Measurements from ENCODE around the gene PRSS36.
"Not testable (repeated sequence)": the region's sequence is repeated elsewhere in the genome, so short reads cannot be mapped to it uniquely, and the experiment has no call there.

PRSS36 gene

GRCh38 chr16:31188450-31189411 lies 38.9 kb upstream of the PRSS36 start:
- no peaks in the 10 kb centered on the region for H3K9me3 Mint-ChIP-seq
- ATAC-seq = no peak
- no peak overlapping the region for H3K4me3 Mint-ChIP-seq
- H3K27ac Mint-ChIP-seq = peak overlapping the region; percentile 48
- H3K4me1 Mint-ChIP-seq = peaks cover 70% of the 10 kb centered on the region
- H3K27me3 Mint-ChIP-seq = no peaks in the 10 kb centered on the region
- peaks cover 89% of the 10 kb centered on the region for H3K36me3 Mint-ChIP-seq

- no peak for ATAC-seq
- peaks cover 72% of the 10 kb centered on the region for H3K4me1 Mint-ChIP-seq
- peak overlapping the region; percentile 48 for H3K27ac Mint-ChIP-seq
- H3K36me3 Mint-ChIP-seq = peaks cover 91% of the 10 kb centered on the region
- H3K9me3 Mint-ChIP-seq = no peaks in the 10 kb centered on the region
- H3K4me3 Mint-ChIP-seq = no peak overlapping the region
- H3K27me3 Mint-ChIP-seq = no peaks in the 10 kb centered on the region
Measured at GRCh38 chr16:31187808-31188189, 37.9 kb upstream of the PRSS36 start.

- H3K27ac Mint-ChIP-seq = no peak overlapping the region
- H3K36me3 Mint-ChIP-seq = peaks cover 97% of the 10 kb centered on the region
- no peaks in the 10 kb centered on the region for H3K9me3 Mint-ChIP-seq
- H3K4me1 Mint-ChIP-seq = peaks cover 77% of the 10 kb centered on the region
- no peak for ATAC-seq
- no peak overlapping the region for H3K4me3 Mint-ChIP-seq
- no peaks in the 10 kb centered on the region for H3K27me3 Mint-ChIP-seq
Measured at GRCh38 chr16:31186930-31187807, 37.3 kb upstream of the PRSS36 start.

DNA sequence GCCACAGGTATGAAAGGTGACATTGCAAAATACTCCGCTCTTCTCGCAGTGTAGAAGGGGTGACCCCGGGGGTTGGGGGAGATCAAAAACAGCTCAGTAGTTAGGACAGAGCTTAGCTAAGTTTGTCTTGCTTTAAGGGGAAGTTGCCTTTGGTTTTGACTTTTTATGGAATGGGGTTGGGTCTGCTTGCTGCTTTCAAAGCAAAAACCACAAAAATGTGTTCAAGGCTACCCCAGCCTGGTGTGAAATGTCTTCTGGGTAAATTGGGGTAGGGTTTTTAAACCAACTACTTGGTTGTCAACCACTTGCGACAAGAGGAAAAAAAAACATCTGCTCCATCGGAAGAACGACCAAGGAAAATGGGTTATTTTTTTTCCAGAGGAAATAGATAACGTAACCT lies 36.3 kb upstream of the PRSS36 start:
- H3K9me3 Mint-ChIP-seq = no peaks in the 10 kb centered on the region
- ATAC-seq = no peak
- peak overlapping the region; percentile 58 for H3K27ac Mint-ChIP-seq
- H3K4me3 Mint-ChIP-seq = no peak overlapping the region
- no peaks in the 10 kb centered on the region for H3K27me3 Mint-ChIP-seq
- peaks cover 95% of the 10 kb centered on the region for H3K36me3 Mint-ChIP-seq
- peaks cover 79% of the 10 kb centered on the region for H3K4me1 Mint-ChIP-seq

GRCh38 chr16:31185339-31185738 lies 35.5 kb upstream of the PRSS36 start:
- no peak for ATAC-seq
- H3K9me3 Mint-ChIP-seq = no peaks in the 10 kb centered on the region
- peak overlapping the region; percentile 58 for H3K27ac Mint-ChIP-seq
- H3K4me1 Mint-ChIP-seq = peaks cover 74% of the 10 kb centered on the region
- peaks cover 92% of the 10 kb centered on the region for H3K36me3 Mint-ChIP-seq
- H3K4me3 Mint-ChIP-seq = no peak overlapping the region
- no peaks in the 10 kb centered on the region for H3K27me3 Mint-ChIP-seq

GRCh38 chr16:31184888-31185287 lies 35.0 kb upstream of the PRSS36 start:
- Mint-ChIP-seq H3K4me1 (peaks cover 70% of the 10 kb centered on the region), H3K9me3 (no peaks in the 10 kb centered on the region), H3K4me3 (no peak overlapping the region), H3K27ac (peak overlapping the region; percentile 43), H3K27me3 (no peaks in the 10 kb centered on the region), H3K36me3 (peaks cover 87% of the 10 kb centered on the region)
- no peak for ATAC-seq

GRCh38 chr16:31183432-31184428 lies 33.9 kb upstream of the PRSS36 start:
- Mint-ChIP-seq H3K4me3 (no peak overlapping the region), H3K9me3 (no peaks in the 10 kb centered on the region)

DNA sequence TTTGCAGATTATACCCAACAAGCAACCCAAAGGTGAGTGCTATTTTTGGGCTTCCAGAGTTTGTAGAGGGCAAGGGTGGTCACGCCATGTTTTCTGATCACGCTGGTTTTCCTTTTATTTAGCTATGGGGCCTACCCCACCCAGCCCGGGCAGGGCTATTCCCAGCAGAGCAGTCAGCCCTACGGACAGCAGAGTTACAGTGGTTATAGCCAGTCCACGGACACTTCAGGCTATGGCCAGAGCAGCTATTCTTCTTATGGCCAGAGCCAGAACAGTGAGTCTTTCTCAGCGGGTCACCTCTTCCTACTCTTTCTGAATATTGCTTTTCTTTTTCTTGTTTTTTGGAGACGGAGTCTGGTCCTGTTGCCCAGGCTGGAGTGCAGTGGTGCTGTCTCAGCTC lies 32.5 kb upstream of the PRSS36 start:
- Mint-ChIP-seq H3K27me3 (no peaks in the 10 kb centered on the region), H3K9me3 (no peaks in the 10 kb centered on the region), H3K27ac (peak overlapping the region; percentile 100), H3K4me1 (peaks cover 75% of the 10 kb centered on the region), H3K4me3 (peak overlapping the region; percentile 96), H3K36me3 (peaks cover 62% of the 10 kb centered on the region)
- no peak for ATAC-seq

More at GRCh38 chr16:31183432-31184428, 33.9 kb upstream of the PRSS36 start:
- H3K27me3 Mint-ChIP-seq = no peaks in the 10 kb centered on the region
- peaks cover 67% of the 10 kb centered on the region for H3K4me1 Mint-ChIP-seq
- H3K36me3 Mint-ChIP-seq = peaks cover 76% of the 10 kb centered on the region
- no peak for ATAC-seq
- H3K27ac Mint-ChIP-seq = peak overlapping the region; percentile 100

DNA sequence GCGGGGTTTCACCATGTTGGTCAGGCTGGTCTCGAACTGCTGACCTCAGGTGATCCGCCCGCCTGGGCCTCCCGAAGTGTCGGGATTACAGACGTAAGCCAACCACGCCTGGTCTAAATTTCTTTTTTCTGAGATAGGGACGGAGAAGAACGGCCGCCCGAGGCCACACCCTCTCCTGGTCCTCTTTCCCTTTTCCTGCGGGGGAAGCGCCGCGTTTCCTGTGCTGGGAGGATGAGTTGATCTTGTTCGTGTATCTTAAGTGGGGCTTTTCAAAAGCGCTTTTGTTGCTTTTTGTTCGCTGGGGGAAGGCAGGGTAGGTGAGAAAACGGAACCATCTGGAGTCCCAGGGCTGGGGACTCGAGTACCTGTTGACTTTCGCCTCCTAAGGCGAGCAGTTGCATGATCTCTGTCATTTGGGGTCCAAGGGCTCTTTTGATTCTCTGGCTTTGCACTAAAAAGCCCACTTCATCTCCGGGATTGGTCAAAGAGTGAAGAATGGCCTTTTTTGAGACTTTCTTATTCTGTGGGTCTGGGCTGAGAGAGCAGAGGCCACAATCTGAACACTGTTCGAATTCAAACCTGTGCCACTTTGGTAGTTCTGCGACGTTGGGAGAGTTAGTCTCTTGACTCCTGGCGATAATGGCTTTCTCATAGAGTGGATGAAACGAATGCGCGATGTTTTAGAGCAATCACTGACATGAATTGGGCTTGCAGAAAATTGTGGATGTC lies 31.4 kb upstream of the PRSS36 start:
- peaks cover 51% of the 10 kb centered on the region for H3K36me3 Mint-ChIP-seq
- no peak for ATAC-seq

DNA sequence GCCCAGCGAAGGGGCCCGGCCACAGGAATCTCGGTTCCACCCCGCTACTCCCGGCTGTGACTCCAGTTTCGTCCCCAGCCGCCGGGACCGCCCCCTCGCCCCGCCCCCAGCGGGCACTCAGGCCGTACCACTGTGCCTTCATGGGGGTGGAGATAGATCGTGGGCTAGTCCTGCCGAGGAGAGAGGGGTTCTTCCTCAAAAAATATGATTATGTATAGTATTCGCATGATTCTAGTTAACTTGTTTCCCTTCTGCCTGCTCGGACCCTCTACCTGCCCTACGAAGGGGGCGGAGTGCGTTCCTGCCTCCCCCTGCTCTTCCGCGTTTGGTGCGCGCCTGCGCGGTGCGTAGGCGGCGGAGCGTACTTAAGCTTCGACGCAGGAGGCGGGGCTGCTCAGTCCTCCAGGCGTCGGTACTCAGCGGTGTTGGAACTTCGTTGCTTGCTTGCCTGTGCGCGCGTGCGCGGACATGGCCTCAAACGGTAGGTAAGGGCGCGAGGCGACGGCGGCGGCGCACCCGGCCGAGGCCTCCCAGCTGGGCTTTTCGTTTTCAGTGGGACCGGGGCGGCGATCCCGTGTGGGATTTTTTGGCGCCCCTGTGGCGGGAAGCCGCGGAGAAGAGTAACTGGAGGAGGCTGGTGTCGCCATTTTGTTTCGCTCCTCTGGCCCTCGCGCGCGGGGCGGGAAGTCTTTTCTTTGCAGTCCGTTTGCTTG lies 30.0 kb upstream of the PRSS36 start, which contains the start of gene FUS:
FUS (plus strand) TSS at position 393 of the 713 bp plus-strand sequence; CDS start at position 469, 76 bp downstream.
- Mint-ChIP-seq H3K9me3 (no peaks in the 10 kb centered on the region), H3K4me3 (peak within 1 kb of the TSS; percentile 96), H3K36me3 (peaks cover 37% of the 10 kb centered on the region), H3K27me3 (no peaks in the 10 kb centered on the region), H3K4me1 (peaks cover 62% of the 10 kb centered on the region), H3K27ac (peak within 1 kb of the TSS; percentile 100)
- peak; percentile 85 for ATAC-seq

More for the DNA sequence above, 31.4 kb upstream of the PRSS36 start:
- H3K4me3 Mint-ChIP-seq = peak overlapping the region; percentile 96
- H3K4me1 Mint-ChIP-seq = peaks cover 75% of the 10 kb centered on the region
- H3K9me3 Mint-ChIP-seq = no peaks in the 10 kb centered on the region
- H3K27me3 Mint-ChIP-seq = no peaks in the 10 kb centered on the region
- peak overlapping the region; percentile 100 for H3K27ac Mint-ChIP-seq

- Mint-ChIP-seq H3K4me3 (peak overlapping the region; percentile 96), H3K36me3 (peaks cover 33% of the 10 kb centered on the region), H3K9me3 (no peaks in the 10 kb centered on the region), H3K27ac (peak overlapping the region; percentile 100), H3K4me1 (peaks cover 56% of the 10 kb centered on the region), H3K27me3 (no peaks in the 10 kb centered on the region)
- ATAC-seq = peak; percentile 35
Measured at GRCh38 chr16:31179219-31179746, 29.4 kb upstream of the PRSS36 start.

DNA sequence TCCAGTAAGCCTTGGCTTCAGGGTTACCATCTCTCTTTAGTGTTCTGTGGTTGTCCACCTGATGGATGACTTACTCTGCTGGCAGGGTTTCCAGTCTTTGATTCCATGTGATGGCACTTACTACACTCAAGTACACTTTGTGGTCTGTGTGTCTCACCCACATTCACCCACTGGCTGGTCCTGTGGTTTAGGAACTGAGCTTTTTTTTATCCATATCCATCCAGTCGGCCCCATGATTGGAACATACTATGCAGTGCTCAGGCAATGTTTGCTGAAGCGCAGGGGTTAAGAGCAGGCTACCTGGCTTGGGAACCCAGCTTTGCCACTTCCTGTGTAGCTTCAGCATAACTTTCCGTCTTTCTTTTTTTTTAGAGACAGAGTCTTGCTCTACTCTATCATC lies 27.3 kb upstream of the PRSS36 start:
- Mint-ChIP-seq H3K27me3 (no peaks in the 10 kb centered on the region), H3K9me3 (no peaks in the 10 kb centered on the region), H3K27ac (peak overlapping the region; percentile 70), H3K4me3 (peak overlapping the region; percentile 31), H3K4me1 (peaks cover 36% of the 10 kb centered on the region), H3K36me3 (peaks cover 12% of the 10 kb centered on the region)
- ATAC-seq = no peak

GRCh38 chr16:31170048-31170447 lies 20.2 kb upstream of the PRSS36 start:
- H3K4me3 Mint-ChIP-seq, H3K36me3 Mint-ChIP-seq, H3K27me3 Mint-ChIP-seq, ATAC-seq, H3K9me3 Mint-ChIP-seq, H3K27ac Mint-ChIP-seq, H3K4me1 Mint-ChIP-seq: not testable (repeated sequence)
